Fibroblast of pulmonary artery (primary cell): ENCODE measurements around the gene TMEM144.

Experiments
- DNase-seq: peaks from one replicate; pipeline ENCODE4 v3.0.0-alpha.2; 2010; ENCODE audit warnings: low read depth
- H3K4me3 ChIP-seq: replicated peaks from 2 replicates; pipeline ENCODE4 v1.5.1; 2011; ENCODE audit warnings: low read depth, mild to moderate bottlenecking, control low read depth, low read length, moderate library complexity
- CTCF ChIP-seq: IDR thresholded peaks from 2 replicates; pipeline ENCODE4 v1.5.1; 2011; ENCODE audit warnings: mild to moderate bottlenecking, control low read depth, low read length, inconsistent platforms; ENCODE audit errors: missing control alignments

The TMEM144 gene

DNA sequence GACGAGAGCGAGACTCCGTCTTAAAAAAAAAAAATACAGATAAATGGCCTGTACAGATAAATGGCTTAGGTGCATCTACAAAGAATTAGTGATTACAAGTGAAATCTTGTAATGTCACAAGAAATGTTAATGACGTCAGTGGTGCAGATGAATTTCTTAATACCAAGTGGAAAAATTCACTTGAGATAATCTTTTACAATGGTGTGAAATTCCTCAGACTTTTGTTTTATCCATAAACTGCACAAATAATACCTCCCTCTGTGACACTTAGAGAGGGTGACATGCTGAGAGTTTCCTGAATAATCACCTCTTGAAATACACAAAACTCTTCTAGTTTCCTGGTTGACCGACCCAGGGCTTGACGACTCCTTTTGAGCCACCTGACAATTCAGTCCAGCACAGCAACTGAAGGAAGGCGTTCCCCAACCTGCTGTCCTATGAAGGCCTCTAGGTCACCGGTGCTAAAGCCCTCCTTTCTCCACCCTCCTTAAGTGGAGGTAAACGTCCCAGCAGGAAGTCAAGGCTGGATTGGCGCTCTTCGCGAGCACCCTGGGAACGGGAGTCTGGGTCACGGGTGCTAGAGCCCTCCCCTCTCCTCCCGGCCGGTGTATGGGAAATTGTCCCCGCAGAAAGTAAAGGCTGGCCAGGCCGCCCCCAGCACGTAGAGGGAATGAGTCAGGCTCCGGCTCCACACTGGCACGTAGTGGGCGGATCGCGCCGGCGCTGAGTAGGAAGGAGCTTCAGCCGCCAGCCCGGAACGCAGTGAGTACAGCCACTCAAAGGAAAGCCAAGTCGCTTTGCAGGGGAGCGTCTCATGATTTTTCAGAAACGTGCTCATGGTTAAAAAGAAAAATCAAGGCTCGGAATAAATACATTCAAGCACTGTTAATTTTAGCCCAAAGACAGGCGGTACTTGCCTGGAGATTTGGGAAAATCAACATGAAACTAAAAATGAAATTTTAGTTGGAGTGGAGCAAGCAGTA is at the start of gene TMEM144:
Gene TMEM144 (plus strand): TSS at position 662 of the 983 bp plus-strand sequence. CDS start 2,182 bp downstream, outside the sequence.
- H3K4me3 ChIP-seq: peak within 1 kb of the TSS; percentile 59
- peak; percentile 8 for TF ChIP-seq CTCF
- peak; percentile 87 for DNase-seq

- peak overlapping the region; percentile 6 for H3K4me3 ChIP-seq
- no peak for TF ChIP-seq CTCF
- peak; percentile 96 for DNase-seq
Observed at GRCh38 chr4:158161551-158162354, 48.5 kb upstream of the TMEM144 start.

- no peak for DNase-seq
- TF ChIP-seq CTCF: no peak
- no peak overlapping the region for H3K4me3 ChIP-seq
Observed at GRCh38 chr4:158162631-158163030, 47.7 kb upstream of the TMEM144 start.

- DNase-seq: no peak
- H3K4me3 ChIP-seq: peak overlapping the region; percentile 10
- no peak for TF ChIP-seq CTCF
Observed at GRCh38 chr4:158163941-158164767, 46.1 kb upstream of the TMEM144 start.

GRCh38 chr4:158164768-158165213 is 45.5 kb upstream of the TMEM144 start:
- DNase-seq: no peak
- H3K4me3 ChIP-seq: peak overlapping the region; percentile 10
- TF ChIP-seq CTCF: no peak

DNA sequence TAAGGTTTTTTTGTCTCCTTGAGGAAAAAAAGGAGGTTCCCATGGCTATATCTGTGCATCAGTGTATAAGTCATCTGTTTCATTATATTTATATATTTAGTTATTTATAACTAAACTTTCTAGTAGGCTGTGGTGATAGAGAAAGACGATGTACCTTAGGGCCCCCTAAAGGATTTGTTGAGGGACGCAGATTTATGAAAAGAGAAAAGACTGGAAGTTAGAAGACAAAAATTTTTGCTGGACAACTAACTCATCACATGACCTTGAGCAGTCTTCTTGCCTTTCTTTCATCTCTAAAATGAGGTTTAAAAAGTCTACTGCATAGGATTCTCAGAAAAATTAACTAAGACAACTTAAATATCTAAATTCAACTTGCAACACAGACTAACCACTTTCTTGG is 43.6 kb upstream of the TMEM144 start:
- no peak for DNase-seq
- no peak for TF ChIP-seq CTCF

More for the DNA sequence above, 43.6 kb upstream of the TMEM144 start:
- peak overlapping the region; percentile 74 for H3K4me3 ChIP-seq
